HCT116 (cell line): ENCODE data around the gene GRIK3. TPM values are rescaled to one million over a fixed set of nuclear protein-coding genes. Genes with fewer than 3 reads are reported as not detected.

Source experiments
- ATAC-seq: fragments of 200-7000 bp; cut with Tn5 transposase; 2 replicates; pipeline ENCODE4 v1.9.1; 2020; ENCODE audit warnings: mild to moderate bottlenecking, moderate library complexity
- BruUV-seq: library from RNA; stranded (reverse); fragments of 400-500 nt; replicated peaks from 2 replicates; lab custom pipeline; 2021; lab: Mats Ljungman, UMichigan
- CTCF ChIA-PET: fragments of 300-600 bp; sonication (Branson Sonifier 250); formaldehyde crosslinking; loops from one replicate; lab custom pipeline; 2021; ENCODE audit warnings: antibody characterized with exemption; lab: Charles Lee
- POLR2A ChIA-PET: fragments of 300-600, 350-600 bp; sonication (Branson Sonifier 250); formaldehyde crosslinking; loops from one replicate; lab custom pipeline; 2021; ENCODE audit warnings: antibody characterized with exemption; lab: Charles Lee
- RAD21 ChIA-PET, 2 experiments: fragments of 300-600 bp; sonication (Branson Sonifier 250); formaldehyde crosslinking; loops; one replicate each; lab custom pipeline; 2023; ENCODE audit warnings: low total read pairs in 2 of 2; ENCODE audit not compliant: uncharacterized antibody in 2 of 2, unreplicated experiment in 2 of 2, low non-redundant PET in 1 of 2; lab: Charles Lee
- DNase-seq: peaks from one replicate; pipeline ENCODE4 v3.0.0-alpha.2; 2010; ENCODE audit warnings: low read depth, low spot score
- H2AFZ ChIP-seq: fragments of 200-600 bp; shearing (Covaris generic), sonication (generic); 2 replicates; pipeline ENCODE4 v1.6.1; 2017; ENCODE audit warnings: low read depth, mixed run types, mixed read lengths, antibody characterized with exemption, low read length; ENCODE audit not compliant: poor library complexity, severe bottlenecking
- H3K27ac ChIP-seq: 2 replicates; pipeline ENCODE4 v1.5.1; 2012; ENCODE audit warnings: low read depth, low read length
- H3K27me3 ChIP-seq: fragments of 200-600 bp; sonication (generic); 2 replicates; pipeline ENCODE4 v1.6.1; 2016; ENCODE audit warnings: mixed run types, low read length, mixed read lengths; ENCODE audit not compliant: insufficient read depth
- H3K36me3 ChIP-seq, 2 experiments: fragments of 200-500 bp in 1 of 2; fragments of 200-600 bp in 1 of 2; sonication (Bioruptor generic) in 1 of 2; sonication (generic) in 1 of 2; 2 replicates each; pipeline versions ENCODE4 v1.5.1 to v1.6.1; 2014 to 2016; ENCODE audit warnings: low read length in 2 of 2, inconsistent platforms in 1 of 2, mixed read lengths in 1 of 2, mixed run types in 1 of 2; ENCODE audit not compliant: insufficient read depth in 2 of 2, control insufficient read depth in 1 of 2
- H3K4me1 ChIP-seq, 2 experiments: fragments of 200-600 bp in 1 of 2; sonication (generic) in 1 of 2; 2 replicates each; pipeline versions ENCODE4 v1.5.1 to v1.6.1; 2012 to 2017; ENCODE audit warnings: low read length in 2 of 2, inconsistent platforms in 1 of 2, mild to moderate bottlenecking in 1 of 2, mixed read lengths in 1 of 2, mixed run types in 1 of 2, moderate library complexity in 1 of 2; ENCODE audit not compliant: insufficient read depth in 2 of 2, control insufficient read depth in 1 of 2
- H3K4me2 ChIP-seq: fragments of 200-600 bp; sonication (generic); 2 replicates; pipeline ENCODE4 v1.6.1; 2017; ENCODE audit warnings: mixed run types, low read length, mixed read lengths
- H3K4me3 ChIP-seq, 2 experiments: fragments of 200-600 bp in 1 of 2; sonication (generic) in 1 of 2; replicated peaks in 1 of 2; 2 replicates each; pipeline ENCODE4 v1.5.1; 2011 to 2016; ENCODE audit warnings: low read length in 2 of 2, control low read depth in 1 of 2, low read depth in 1 of 2, mild to moderate bottlenecking in 1 of 2, mixed read lengths in 1 of 2, mixed run types in 1 of 2
- H3K79me2 ChIP-seq: fragments of 200-600 bp; sonication (generic); 2 replicates; pipeline ENCODE4 v1.6.1; 2017; ENCODE audit warnings: mild to moderate bottlenecking, mixed run types, low read length, moderate library complexity, mixed read lengths; ENCODE audit not compliant: insufficient read depth
- H3K9ac ChIP-seq: fragments of 200-600 bp; sonication (generic); 2 replicates; pipeline ENCODE4 v1.6.1; 2016; ENCODE audit warnings: low read length, mixed read lengths
- H3K9me2 ChIP-seq: fragments of 200-600 bp; sonication (generic), shearing (Covaris generic); 2 replicates; pipeline ENCODE4 v1.6.1; 2017; ENCODE audit warnings: mixed run types, mild to moderate bottlenecking, moderate library complexity; ENCODE audit not compliant: insufficient read depth
- H3K9me3 ChIP-seq, 2 experiments: fragments of 200-500 bp in 1 of 2; fragments of 200-600 bp in 1 of 2; sonication (Bioruptor generic) in 1 of 2; sonication (generic) in 1 of 2; 2 replicates each; pipeline ENCODE4 v1.6.1; 2014 to 2017; ENCODE audit warnings: low read length in 2 of 2, mixed read lengths in 2 of 2, inconsistent platforms in 1 of 2, low read depth in 1 of 2, mild to moderate bottlenecking in 1 of 2, mixed run types in 1 of 2, moderate library complexity in 1 of 2; ENCODE audit not compliant: control insufficient read depth in 1 of 2, insufficient read depth in 1 of 2
- H4K20me1 ChIP-seq: fragments of 200-600 bp; sonication (generic), shearing (Covaris generic); 2 replicates; pipeline ENCODE4 v1.6.1; 2017; ENCODE audit warnings: mixed run types, mild to moderate bottlenecking, moderate library complexity; ENCODE audit not compliant: insufficient read depth
- ATF3 ChIP-seq: IDR thresholded peaks from 2 replicates; pipeline ENCODE4 v1.6.1; 2012
- CEBPB ChIP-seq: IDR thresholded peaks from 2 replicates; pipeline ENCODE4 v1.6.1; 2012; ENCODE audit warnings: low read depth
- CTCF ChIP-seq, 3 experiments: fragments of 200-600 bp in 1 of 3; sonication (generic) in 1 of 3; IDR thresholded peaks in 2 of 3; conservative IDR thresholded peaks in 1 of 3; 2 replicates each; pipeline ENCODE4 v1.5.1; 2012 to 2017; ENCODE audit warnings: low read depth in 2 of 3, low read length in 2 of 3, antibody characterized with exemption in 1 of 3, borderline replicate concordance in 1 of 3, control low read depth in 1 of 3, mild to moderate bottlenecking in 1 of 3, mixed read lengths in 1 of 3, mixed run types in 1 of 3, moderate library complexity in 1 of 3; ENCODE audit not compliant: insufficient read depth in 1 of 3
- EGR1 ChIP-seq: IDR thresholded peaks from 2 replicates; pipeline ENCODE4 v1.6.1; 2012; ENCODE audit warnings: low read depth
- EZH2 ChIP-seq: fragments of 200-600 bp; sonication (generic); IDR thresholded peaks from 2 replicates; pipeline ENCODE4 v1.6.1; 2017; ENCODE audit warnings: antibody characterized with exemption, mixed run types
- FOSL1 ChIP-seq: IDR thresholded peaks from 2 replicates; pipeline ENCODE4 v1.6.1; 2012; ENCODE audit warnings: low read depth
- REST ChIP-seq: IDR thresholded peaks from 2 replicates; pipeline ENCODE4 v1.6.1; 2012; ENCODE audit warnings: low read depth
- TCF7L2 ChIP-seq: IDR thresholded peaks from 2 replicates; pipeline ENCODE4 v1.7.0; 2011; ENCODE audit warnings: borderline replicate concordance, inconsistent platforms; ENCODE audit not compliant: insufficient read depth, insufficient read length; ENCODE audit errors: extremely low read depth
- ZBTB33 ChIP-seq: IDR thresholded peaks from 2 replicates; pipeline ENCODE4 v1.6.1; 2011; ENCODE audit warnings: mild to moderate bottlenecking, low read length, moderate library complexity; ENCODE audit not compliant: insufficient replicate concordance; ENCODE audit errors: extremely low read depth
- ZFX ChIP-seq: fragments of 450-650 bp; IDR thresholded peaks from 2 replicates; pipeline ENCODE4 v1.6.1; 2017
- intact Hi-C: fragments of 100-400 bp; cut with micrococcal nuclease; formaldehyde crosslinking; loops from 2 replicates; pipeline ENCODE4 v1.10.0; 2022
- total RNA-seq: library from RNA; stranded (reverse); gene quantifications from one replicate; pipeline ENCODE4 v1.2.1, GENCODE V29; 2021; ENCODE audit not compliant: unreplicated experiment

GRIK3 gene
- total RNA-seq, 1 experiment from 2014 or later = not detected

GRCh38 chr1:36766481-36766880 lies 267.8 kb downstream of the GRIK3 start:
- POLR2A ChIA-PET = no interaction called here
- H3K9ac ChIP-seq = no peak overlapping the region
- no peak overlapping the region for H3K4me2 ChIP-seq
- H3K4me1 ChIP-seq = no peaks in the 10 kb centered on the region
- no peaks in the 10 kb centered on the region for H3K36me3 ChIP-seq
- no peak for ATAC-seq
- BruUV-seq = no TSS peak
- H3K27me3 ChIP-seq = peaks cover 41% of the 10 kb centered on the region
- no peak overlapping the region for H3K4me3 ChIP-seq
- no peaks in the 10 kb centered on the region for H4K20me1 ChIP-seq
- intact Hi-C loops = no loop called here
- RAD21 ChIA-PET = no interaction called here
- no peak overlapping the region for H3K27ac ChIP-seq
- no peaks in the 10 kb centered on the region for H3K79me2 ChIP-seq
- H3K9me2 ChIP-seq = no peaks in the 10 kb centered on the region
- CTCF ChIA-PET = no interaction called here
- no peak for TF ChIP-seq REST
- no peak for TF ChIP-seq CTCF (IDR thresholded peaks at IDR 0.05 in 2 of 3, conservative IDR thresholded peaks at IDR 0.05 in 1 of 3; ENCODE audit: borderline replicate concordance in 1 of 3, insufficient read depth in 1 of 3, low read depth in 2 of 3, low read length in 2 of 3)
- TF ChIP-seq EGR1 = no peak
- no peak for TF ChIP-seq ZBTB33
- no peak for TF ChIP-seq ATF3
- no peak for TF ChIP-seq ZFX
- no peak for TF ChIP-seq CEBPB
- no peak for TF ChIP-seq TCF7L2
- no peak for TF ChIP-seq EZH2
- no peak for TF ChIP-seq FOSL1
- H3K9me3 ChIP-seq = no peaks in the 10 kb centered on the region
- no peak overlapping the region for H2AFZ ChIP-seq
- DNase-seq = no peak
